ENCODE data around the gene MED29. TPM values are rescaled to one million over a fixed set of nuclear protein-coding genes. Genes with fewer than 3 reads are reported as not detected.

Gene MED29
- total and polyA plus RNA-seq, 2 of the 4 experiments (the other 2 are of a cell fraction) = 17.6 to 28.8 TPM

GRCh38 chr19:39436350-39436716, 45.2 kb downstream of the MED29 start:
- dilution Hi-C loops (cut with HindIII; ENCODE audit: low sequenced_read_pairs, unreplicated experiment) = no loop called here
- H3K56ac ChIP-seq (ENCODE audit: extremely low read depth, insufficient read depth, low read length) = peak overlapping the region; percentile 88
- in situ Hi-C loops (cut with MboI; ENCODE audit: low sequenced_read_pairs) = loop anchor here (25.0 kb wide), 1 partner anchor 401 kb away; the partner anchor contains the start of genes DYRK1B and FBL
- H3K23ac ChIP-seq (ENCODE audit: low read depth, low read length) = peak overlapping the region; percentile 80
- H3K4me2 ChIP-seq (ENCODE audit: low read depth, low read length) = peak overlapping the region; percentile 67
- POLR2A ChIA-PET (ENCODE audit: unreplicated experiment) = interaction anchor here (0.5 to 0.9 kb wide), 11 partner anchors 8 to 960 kb away, joined by 3 to 22 read pairs (median 4); partner anchors contain the start of genes EID2B, MED29, PAF1 and SAMD4B
- H4K20me1 ChIP-seq (ENCODE audit: insufficient read depth, low read length) = peaks cover 33% of the 10 kb centered on the region
- WGBS, 2 experiments (ENCODE audit: extremely low coverage in 2 of 2, insufficient read length in 1 of 2) = 0% methylated on average over 2 of the region's 2 CpGs; no CpG with 5 or more reads in 1 of the 2 experiments
- peak overlapping the region; percentile 53 for H4K5ac ChIP-seq (ENCODE audit: low read depth, low read length)
- H3K27me3 ChIP-seq (ENCODE audit: control insufficient read depth, insufficient read depth, low read length) = no peaks in the 10 kb centered on the region
- H3K9ac ChIP-seq (ENCODE audit: low read depth, low read length) = peak overlapping the region; percentile 91
- intact Hi-C loops (cut with micrococcal nuclease) = no loop called here
- H2AK5ac ChIP-seq (ENCODE audit: low read depth, low read length) = peak overlapping the region; percentile 33
- peaks cover 3% of the 10 kb centered on the region; the same call in 1 of the 2 replicates for H3K4me1 ChIP-seq (ENCODE audit: control insufficient read depth, insufficient read depth, low read length)
- H3K18ac ChIP-seq (ENCODE audit: low read depth, low read length) = peak overlapping the region; percentile 33
- BruUV-seq (replicated peaks) = TSS peak; percentile 96
- H4K8ac ChIP-seq (ENCODE audit: low read depth in 2 of 2, low read length in 2 of 2) = peak overlapping the region; percentile 91 to 98
- CTCF ChIA-PET = interaction anchor here (1.0 kb wide), 1 partner anchor 25 kb away, joined by 3 read pairs; no protein-coding TSS in a partner anchor
- H3K9me3 ChIP-seq (ENCODE audit: control insufficient read depth, insufficient read depth, low read length) = no peaks in the 10 kb centered on the region
- H2BK15ac ChIP-seq (ENCODE audit: low read depth, low read length) = no peak overlapping the region
- H3K27ac ChIP-seq (ENCODE audit: insufficient read depth, low read length) = peak overlapping the region; percentile 67
- H3K79me1 ChIP-seq (ENCODE audit: low read depth in 1 of 2, low read length in 2 of 2) = peaks cover 22 to 39% of the 10 kb centered on the region in 2 experiments
- H3K36me3 ChIP-seq (ENCODE audit: control insufficient read depth, insufficient read depth, low read length) = peaks cover 23% of the 10 kb centered on the region
- peak overlapping the region; percentile 48 for H3K4me3 ChIP-seq (ENCODE audit: insufficient read depth, low read depth, low read length)
- peak overlapping the region; percentile 35 for H2BK5ac ChIP-seq (ENCODE audit: low read depth, low read length, poor library complexity, severe bottlenecking)
- peak overlapping the region; percentile 78 for H3K14ac ChIP-seq (replicated peaks; ENCODE audit: low read depth, low read length)
- H2AK9ac ChIP-seq (replicated peaks; ENCODE audit: low read depth, low read length, poor library complexity) = peak overlapping the region; percentile 87
- DNase-seq (no peak), ATAC-seq (ENCODE audit: low read depth) (no peak)
- H4K91ac ChIP-seq (ENCODE audit: insufficient read depth, low read depth, low read length) = peak overlapping the region; percentile 82
- H3K9me1 ChIP-seq (ENCODE audit: insufficient read depth, low read length) = no peaks in the 10 kb centered on the region; the same call in 1 of the 2 replicates
- H2BK120ac ChIP-seq (ENCODE audit: low read depth, low read length) = no peak overlapping the region
- TF ChIP-seq USF2 (IDR thresholded peaks at IDR 0.05; ENCODE audit: low read depth, low read length) (no peak), RAD21 (IDR thresholded peaks at IDR 0.05; ENCODE audit: low read length) (no peak), BHLHE40 (IDR thresholded peaks at IDR 0.05; ENCODE audit: low read depth, low read length) (no peak), MAFK (IDR thresholded peaks at IDR 0.05; ENCODE audit: low read depth, low read length) (no peak), MAZ (IDR thresholded peaks at IDR 0.05; ENCODE audit: borderline replicate concordance, low read depth, low read length) (no peak), SMC3 (IDR thresholded peaks at IDR 0.05; ENCODE audit: low read depth, low read length) (no peak), MXI1 (IDR thresholded peaks at IDR 0.05; ENCODE audit: borderline replicate concordance, low read depth, low read length) (no peak), NFE2L2 (IDR thresholded peaks at IDR 0.05; ENCODE audit: low read depth, low read length) (no peak), POLR2A (IDR thresholded peaks at IDR 0.05; ENCODE audit: low read depth, low read length) (no peak), FOS (IDR thresholded peaks at IDR 0.05; ENCODE audit: low read depth, low read length) (no peak), RFX5 (IDR thresholded peaks at IDR 0.05; ENCODE audit: low read depth, low read length) (no peak), RCOR1 (IDR thresholded peaks at IDR 0.05; ENCODE audit: insufficient replicate concordance, low read length) (no peak), ELK1 (IDR thresholded peaks at IDR 0.05; ENCODE audit: borderline replicate concordance, low read depth, low read length) (no peak), CEBPB (IDR thresholded peaks at IDR 0.05; ENCODE audit: low read depth, low read length) (no peak), CHD1 (IDR thresholded peaks at IDR 0.05; ENCODE audit: low read depth, low read length) (no peak)
- TF ChIP-seq, protein P1, sequence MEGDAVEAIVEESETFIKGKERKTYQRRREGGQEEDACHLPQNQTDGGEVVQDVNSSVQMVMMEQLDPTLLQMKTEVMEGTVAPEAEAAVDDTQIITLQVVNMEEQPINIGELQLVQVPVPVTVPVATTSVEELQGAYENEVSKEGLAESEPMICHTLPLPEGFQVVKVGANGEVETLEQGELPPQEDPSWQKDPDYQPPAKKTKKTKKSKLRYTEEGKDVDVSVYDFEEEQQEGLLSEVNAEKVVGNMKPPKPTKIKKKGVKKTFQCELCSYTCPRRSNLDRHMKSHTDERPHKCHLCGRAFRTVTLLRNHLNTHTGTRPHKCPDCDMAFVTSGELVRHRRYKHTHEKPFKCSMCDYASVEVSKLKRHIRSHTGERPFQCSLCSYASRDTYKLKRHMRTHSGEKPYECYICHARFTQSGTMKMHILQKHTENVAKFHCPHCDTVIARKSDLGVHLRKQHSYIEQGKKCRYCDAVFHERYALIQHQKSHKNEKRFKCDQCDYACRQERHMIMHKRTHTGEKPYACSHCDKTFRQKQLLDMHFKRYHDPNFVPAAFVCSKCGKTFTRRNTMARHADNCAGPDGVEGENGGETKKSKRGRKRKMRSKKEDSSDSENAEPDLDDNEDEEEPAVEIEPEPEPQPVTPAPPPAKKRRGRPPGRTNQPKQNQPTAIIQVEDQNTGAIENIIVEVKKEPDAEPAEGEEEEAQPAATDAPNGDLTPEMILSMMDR (conservative IDR thresholded peaks at IDR 0.05; ENCODE audit: low read depth, low read length) = no peak
- no peak overlapping the region for H2BK20ac ChIP-seq (ENCODE audit: low read depth, low read length)
- H3K4ac ChIP-seq (ENCODE audit: low read depth, low read length) = peak overlapping the region; percentile 65
- H2AFZ ChIP-seq (replicated peaks; ENCODE audit: low read length, poor library complexity) = peak overlapping the region; percentile 84
